Stimulated activated CD8-positive, alpha-beta memory T cell treated with anti-CD3 and anti-CD28 coated beads, Interleukin-7, amount 100 ng/mL, for 48 hours (primary cell): Measurements from ENCODE around the gene ARHGAP23.
"Not testable (repeated sequence)": the region's sequence is repeated elsewhere in the genome, so short reads cannot be mapped to it uniquely, and the experiment has no call there.

Experiments
- DNase-seq, 2 donors: peaks; one replicate each; pipeline ENCODE4 v3.0.0-alpha.2; 2020; ENCODE audit warnings: low read depth in 1 of 2; ENCODE audit errors: extremely low read depth in 1 of 2

The ARHGAP23 gene

GRCh38 chr17:38421871-38422827 lies 6.1 kb upstream of the ARHGAP23 start:
- no peak for DNase-seq

- no peak for DNase-seq
These were observed 3.8 kb upstream of the ARHGAP23 start for GRCh38 chr17:38424297-38424972.

- DNase-seq, result no peak
These were observed 3.2 kb upstream of the ARHGAP23 start for GRCh38 chr17:38425031-38425430.

- DNase-seq, result no peak
These were observed 2.5 kb upstream of the ARHGAP23 start for GRCh38 chr17:38425744-38426143.

- no peak for DNase-seq
These were observed 1.8 kb upstream of the ARHGAP23 start for GRCh38 chr17:38426441-38426840.

GRCh38 chr17:38427160-38427949 lies 909 bp upstream of the ARHGAP23 start:
- no peak for DNase-seq

- no peak for DNase-seq
These were observed 543 bp downstream of the ARHGAP23 start for GRCh38 chr17:38428643-38429371.

- DNase-seq, result no peak
These were observed 1.3 kb downstream of the ARHGAP23 start for GRCh38 chr17:38429476-38430100.

- DNase-seq, result no peak
These were observed 2.1 kb downstream of the ARHGAP23 start for GRCh38 chr17:38430316-38430715.

GRCh38 chr17:38430822-38431221 lies 2.6 kb downstream of the ARHGAP23 start:
- no peak for DNase-seq

GRCh38 chr17:38431346-38432145 lies 3.3 kb downstream of the ARHGAP23 start:
- DNase-seq, result no peak

GRCh38 chr17:38434178-38434665 lies 6.0 kb downstream of the ARHGAP23 start:
- no peak for DNase-seq

GRCh38 chr17:38435795-38436194 lies 7.5 kb downstream of the ARHGAP23 start:
- DNase-seq, result no peak

GRCh38 chr17:38436386-38436785 lies 8.1 kb downstream of the ARHGAP23 start:
- DNase-seq, result no peak

- not testable (repeated sequence) for DNase-seq
These were observed 9.0 kb downstream of the ARHGAP23 start for GRCh38 chr17:38437313-38437712.

- no peak for DNase-seq
These were observed 11.2 kb downstream of the ARHGAP23 start for GRCh38 chr17:38439436-38439835.

- DNase-seq, result no peak
These were observed 12.5 kb downstream of the ARHGAP23 start for GRCh38 chr17:38440614-38441397.

GRCh38 chr17:38441429-38442061 lies 13.3 kb downstream of the ARHGAP23 start:
- no peak for DNase-seq
